Measurements from ENCODE around the gene KPNA4.

KPNA4 gene

DNA sequence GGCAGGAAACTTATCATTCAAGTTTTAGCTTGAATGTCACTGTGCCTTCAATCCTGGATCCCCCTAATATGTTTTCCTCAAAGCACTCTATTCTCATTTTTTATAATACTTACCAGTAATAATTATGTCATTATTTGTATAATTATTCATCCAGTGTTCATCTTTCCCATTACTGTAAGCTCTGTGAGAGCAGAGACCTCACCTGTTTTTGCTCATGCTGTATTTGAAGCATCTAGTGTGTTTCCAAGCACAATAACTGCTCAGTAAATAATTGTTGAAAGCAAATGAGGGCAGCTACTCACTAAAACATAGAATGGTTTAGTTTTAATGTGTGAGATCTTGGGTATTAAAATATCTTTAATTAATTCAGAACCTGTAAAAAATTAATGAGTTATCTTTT is 36.9 kb upstream of the KPNA4 start:
- Histone ChIP-seq H3K27me3 (ENCODE audit: insufficient read depth, poor library complexity, severe bottlenecking) (no peaks in the 10 kb centered on the region), H3K4me3 (replicated peaks; ENCODE audit: insufficient read depth, low read length) (no peak overlapping the region), H3K27ac (replicated peaks) (no peak overlapping the region)
- no peak for TF ChIP-seq POLR2AphosphoS5 (IDR thresholded peaks at IDR 0.05; ENCODE audit: low read depth)
- TF ChIP-seq, protein P1, sequence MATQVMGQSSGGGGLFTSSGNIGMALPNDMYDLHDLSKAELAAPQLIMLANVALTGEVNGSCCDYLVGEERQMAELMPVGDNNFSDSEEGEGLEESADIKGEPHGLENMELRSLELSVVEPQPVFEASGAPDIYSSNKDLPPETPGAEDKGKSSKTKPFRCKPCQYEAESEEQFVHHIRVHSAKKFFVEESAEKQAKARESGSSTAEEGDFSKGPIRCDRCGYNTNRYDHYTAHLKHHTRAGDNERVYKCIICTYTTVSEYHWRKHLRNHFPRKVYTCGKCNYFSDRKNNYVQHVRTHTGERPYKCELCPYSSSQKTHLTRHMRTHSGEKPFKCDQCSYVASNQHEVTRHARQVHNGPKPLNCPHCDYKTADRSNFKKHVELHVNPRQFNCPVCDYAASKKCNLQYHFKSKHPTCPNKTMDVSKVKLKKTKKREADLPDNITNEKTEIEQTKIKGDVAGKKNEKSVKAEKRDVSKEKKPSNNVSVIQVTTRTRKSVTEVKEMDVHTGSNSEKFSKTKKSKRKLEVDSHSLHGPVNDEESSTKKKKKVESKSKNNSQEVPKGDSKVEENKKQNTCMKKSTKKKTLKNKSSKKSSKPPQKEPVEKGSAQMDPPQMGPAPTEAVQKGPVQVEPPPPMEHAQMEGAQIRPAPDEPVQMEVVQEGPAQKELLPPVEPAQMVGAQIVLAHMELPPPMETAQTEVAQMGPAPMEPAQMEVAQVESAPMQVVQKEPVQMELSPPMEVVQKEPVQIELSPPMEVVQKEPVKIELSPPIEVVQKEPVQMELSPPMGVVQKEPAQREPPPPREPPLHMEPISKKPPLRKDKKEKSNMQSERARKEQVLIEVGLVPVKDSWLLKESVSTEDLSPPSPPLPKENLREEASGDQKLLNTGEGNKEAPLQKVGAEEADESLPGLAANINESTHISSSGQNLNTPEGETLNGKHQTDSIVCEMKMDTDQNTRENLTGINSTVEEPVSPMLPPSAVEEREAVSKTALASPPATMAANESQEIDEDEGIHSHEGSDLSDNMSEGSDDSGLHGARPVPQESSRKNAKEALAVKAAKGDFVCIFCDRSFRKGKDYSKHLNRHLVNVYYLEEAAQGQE (IDR thresholded peaks at IDR 0.05; ENCODE audit: insufficient replicate concordance, low read depth) = no peak
- TF ChIP-seq, protein P2, sequence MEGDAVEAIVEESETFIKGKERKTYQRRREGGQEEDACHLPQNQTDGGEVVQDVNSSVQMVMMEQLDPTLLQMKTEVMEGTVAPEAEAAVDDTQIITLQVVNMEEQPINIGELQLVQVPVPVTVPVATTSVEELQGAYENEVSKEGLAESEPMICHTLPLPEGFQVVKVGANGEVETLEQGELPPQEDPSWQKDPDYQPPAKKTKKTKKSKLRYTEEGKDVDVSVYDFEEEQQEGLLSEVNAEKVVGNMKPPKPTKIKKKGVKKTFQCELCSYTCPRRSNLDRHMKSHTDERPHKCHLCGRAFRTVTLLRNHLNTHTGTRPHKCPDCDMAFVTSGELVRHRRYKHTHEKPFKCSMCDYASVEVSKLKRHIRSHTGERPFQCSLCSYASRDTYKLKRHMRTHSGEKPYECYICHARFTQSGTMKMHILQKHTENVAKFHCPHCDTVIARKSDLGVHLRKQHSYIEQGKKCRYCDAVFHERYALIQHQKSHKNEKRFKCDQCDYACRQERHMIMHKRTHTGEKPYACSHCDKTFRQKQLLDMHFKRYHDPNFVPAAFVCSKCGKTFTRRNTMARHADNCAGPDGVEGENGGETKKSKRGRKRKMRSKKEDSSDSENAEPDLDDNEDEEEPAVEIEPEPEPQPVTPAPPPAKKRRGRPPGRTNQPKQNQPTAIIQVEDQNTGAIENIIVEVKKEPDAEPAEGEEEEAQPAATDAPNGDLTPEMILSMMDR (IDR thresholded peaks at IDR 0.05; ENCODE audit: insufficient read depth, low read length) = no peak
- no peak for TF ChIP-seq GABPA (IDR thresholded peaks at IDR 0.05; ENCODE audit: low read depth)
- TF ChIP-seq SPI1 (IDR thresholded peaks at IDR 0.05; ENCODE audit: borderline replicate concordance, low read depth) = no peak
- no peak for DNase-seq (ENCODE audit: low read depth in 1 of 2, low spot score in 1 of 2)

DNA sequence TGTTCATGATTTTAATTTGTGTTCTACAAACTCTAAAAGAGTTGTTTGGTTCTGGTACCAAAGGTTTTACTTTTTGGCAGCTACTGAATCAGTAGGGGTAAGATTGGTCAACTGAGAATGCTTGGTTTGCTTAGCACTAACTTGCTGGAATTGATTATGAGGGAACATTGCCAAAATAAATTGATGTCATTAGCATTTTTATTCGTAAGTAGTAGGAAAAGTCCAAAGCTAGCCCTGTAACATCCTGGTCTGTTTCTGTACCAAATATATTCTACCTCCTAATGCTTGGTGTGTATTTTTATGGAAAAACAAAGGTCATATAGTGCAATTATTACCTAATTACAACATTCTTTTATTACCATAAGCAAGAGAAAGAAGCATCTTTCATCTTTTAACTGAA is 35.9 kb upstream of the KPNA4 start:
- peaks cover under 1% of the 10 kb centered on the region for H3K27me3 ChIP-seq (ENCODE audit: insufficient read depth, poor library complexity, severe bottlenecking)
- H3K27ac ChIP-seq (replicated peaks) = no peak overlapping the region
- H3K4me3 ChIP-seq (replicated peaks; ENCODE audit: insufficient read depth, low read length) = no peak overlapping the region
- TF ChIP-seq GABPA (IDR thresholded peaks at IDR 0.05; ENCODE audit: low read depth) (no peak), SPI1 (IDR thresholded peaks at IDR 0.05; ENCODE audit: borderline replicate concordance, low read depth) (no peak), POLR2AphosphoS5 (IDR thresholded peaks at IDR 0.05; ENCODE audit: low read depth) (no peak)
- TF ChIP-seq, protein P2 (IDR thresholded peaks at IDR 0.05; ENCODE audit: insufficient read depth, low read length) = no peak
- TF ChIP-seq, protein P1 (IDR thresholded peaks at IDR 0.05; ENCODE audit: insufficient replicate concordance, low read depth) = no peak
- no peak for DNase-seq (ENCODE audit: low read depth in 1 of 2, low spot score in 1 of 2)

DNA sequence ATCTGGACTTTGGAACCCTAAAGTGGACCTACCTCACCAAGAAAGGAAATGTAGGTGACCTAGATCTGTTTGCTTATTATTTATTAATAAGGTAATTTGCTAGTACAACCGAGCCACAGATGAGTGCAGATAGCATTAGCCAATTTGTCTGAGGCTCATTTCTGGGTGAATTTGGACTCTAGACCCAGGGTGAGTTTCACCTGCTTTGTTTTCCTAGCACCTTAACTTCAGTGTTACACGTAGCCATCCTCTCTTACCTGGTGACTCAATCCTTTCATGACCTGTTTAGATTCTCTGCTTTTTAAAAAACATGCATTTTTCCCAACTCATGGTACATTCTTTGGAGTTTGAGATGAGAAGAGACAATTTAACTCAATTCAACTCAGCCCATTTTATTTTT is 33.5 kb upstream of the KPNA4 start:
- H3K27me3 ChIP-seq (ENCODE audit: insufficient read depth, poor library complexity, severe bottlenecking) = peaks cover 2% of the 10 kb centered on the region
- no peak for DNase-seq (ENCODE audit: low read depth in 1 of 2, low spot score in 1 of 2)
- H3K27ac ChIP-seq (replicated peaks) = no peak overlapping the region
- no peak for TF ChIP-seq SPI1 (IDR thresholded peaks at IDR 0.05; ENCODE audit: borderline replicate concordance, low read depth)
- TF ChIP-seq GABPA (IDR thresholded peaks at IDR 0.05; ENCODE audit: low read depth) = no peak
- TF ChIP-seq, protein P2 (IDR thresholded peaks at IDR 0.05; ENCODE audit: insufficient read depth, low read length) = no peak
- TF ChIP-seq, protein P1 (IDR thresholded peaks at IDR 0.05; ENCODE audit: insufficient replicate concordance, low read depth) = no peak
- TF ChIP-seq POLR2AphosphoS5 (IDR thresholded peaks at IDR 0.05; ENCODE audit: low read depth) = no peak
- H3K4me3 ChIP-seq (replicated peaks; ENCODE audit: insufficient read depth, low read length) = no peak overlapping the region

Measured in HL-60 (cell line).